ENCODE results near the gene REXO4. TPM values are rescaled to one million over a fixed set of nuclear protein-coding genes. Genes with fewer than 3 reads are reported as not detected.

Gene REXO4
- polyA plus RNA-seq, 1 of the 3 experiments (the other 2 are of a cell fraction): 37.3 TPM

DNA sequence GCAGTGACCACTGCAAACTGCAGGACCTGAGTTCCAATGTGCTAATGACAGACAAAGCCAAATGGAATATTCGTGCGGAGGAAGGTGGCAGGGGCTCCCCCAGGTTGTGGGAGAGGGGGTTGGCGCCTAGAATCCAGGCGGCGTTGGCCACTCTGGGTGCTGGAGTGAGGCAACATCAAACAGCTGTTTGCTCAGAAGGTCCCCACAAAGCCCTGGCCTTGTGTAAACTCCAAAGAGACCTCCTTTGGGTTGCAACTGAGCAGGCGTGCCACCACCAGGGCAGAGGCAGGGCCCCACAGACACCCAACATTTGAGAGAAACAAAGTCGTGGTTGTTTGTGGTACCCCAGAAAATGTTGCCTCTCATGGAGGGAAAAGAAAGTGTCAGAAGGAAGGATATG, 27.1 kb downstream of the REXO4 start:
- ChIA-PET POLR2A (interaction anchor here (0.6 kb wide), 1 partner anchor 12 kb away, joined by 3 read pairs; no protein-coding TSS in a partner anchor), CTCF (no interaction called here)
- H3K4me1 ChIP-seq (ENCODE audit: control insufficient read depth in 1 of 2, insufficient read depth in 2 of 2, low read depth in 1 of 2, low read length in 1 of 2): no peaks in the 10 kb centered on the region
- 45% methylated on average over 7 of the region's 7 CpGs for WGBS (ENCODE audit: low lambda C conversion rate)
- H2AFZ ChIP-seq (ENCODE audit: low read depth): no peak overlapping the region
- no peak for TF ChIP-seq MEF2A (IDR thresholded peaks at IDR 0.05; ENCODE audit: borderline replicate concordance, low read depth)
- TF ChIP-seq, protein P1, sequence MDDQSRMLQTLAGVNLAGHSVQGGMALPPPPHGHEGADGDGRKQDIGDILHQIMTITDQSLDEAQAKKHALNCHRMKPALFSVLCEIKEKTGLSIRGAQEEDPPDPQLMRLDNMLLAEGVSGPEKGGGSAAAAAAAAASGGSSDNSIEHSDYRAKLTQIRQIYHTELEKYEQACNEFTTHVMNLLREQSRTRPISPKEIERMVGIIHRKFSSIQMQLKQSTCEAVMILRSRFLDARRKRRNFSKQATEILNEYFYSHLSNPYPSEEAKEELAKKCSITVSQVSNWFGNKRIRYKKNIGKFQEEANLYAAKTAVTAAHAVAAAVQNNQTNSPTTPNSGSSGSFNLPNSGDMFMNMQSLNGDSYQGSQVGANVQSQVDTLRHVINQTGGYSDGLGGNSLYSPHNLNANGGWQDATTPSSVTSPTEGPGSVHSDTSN (IDR thresholded peaks at IDR 0.05): no peak
- TF ChIP-seq, protein P2, sequence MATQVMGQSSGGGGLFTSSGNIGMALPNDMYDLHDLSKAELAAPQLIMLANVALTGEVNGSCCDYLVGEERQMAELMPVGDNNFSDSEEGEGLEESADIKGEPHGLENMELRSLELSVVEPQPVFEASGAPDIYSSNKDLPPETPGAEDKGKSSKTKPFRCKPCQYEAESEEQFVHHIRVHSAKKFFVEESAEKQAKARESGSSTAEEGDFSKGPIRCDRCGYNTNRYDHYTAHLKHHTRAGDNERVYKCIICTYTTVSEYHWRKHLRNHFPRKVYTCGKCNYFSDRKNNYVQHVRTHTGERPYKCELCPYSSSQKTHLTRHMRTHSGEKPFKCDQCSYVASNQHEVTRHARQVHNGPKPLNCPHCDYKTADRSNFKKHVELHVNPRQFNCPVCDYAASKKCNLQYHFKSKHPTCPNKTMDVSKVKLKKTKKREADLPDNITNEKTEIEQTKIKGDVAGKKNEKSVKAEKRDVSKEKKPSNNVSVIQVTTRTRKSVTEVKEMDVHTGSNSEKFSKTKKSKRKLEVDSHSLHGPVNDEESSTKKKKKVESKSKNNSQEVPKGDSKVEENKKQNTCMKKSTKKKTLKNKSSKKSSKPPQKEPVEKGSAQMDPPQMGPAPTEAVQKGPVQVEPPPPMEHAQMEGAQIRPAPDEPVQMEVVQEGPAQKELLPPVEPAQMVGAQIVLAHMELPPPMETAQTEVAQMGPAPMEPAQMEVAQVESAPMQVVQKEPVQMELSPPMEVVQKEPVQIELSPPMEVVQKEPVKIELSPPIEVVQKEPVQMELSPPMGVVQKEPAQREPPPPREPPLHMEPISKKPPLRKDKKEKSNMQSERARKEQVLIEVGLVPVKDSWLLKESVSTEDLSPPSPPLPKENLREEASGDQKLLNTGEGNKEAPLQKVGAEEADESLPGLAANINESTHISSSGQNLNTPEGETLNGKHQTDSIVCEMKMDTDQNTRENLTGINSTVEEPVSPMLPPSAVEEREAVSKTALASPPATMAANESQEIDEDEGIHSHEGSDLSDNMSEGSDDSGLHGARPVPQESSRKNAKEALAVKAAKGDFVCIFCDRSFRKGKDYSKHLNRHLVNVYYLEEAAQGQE (IDR thresholded peaks at IDR 0.05; ENCODE audit: low read depth, low read length): no peak
- no peak for TF ChIP-seq JUND (IDR thresholded peaks at IDR 0.05)
- TF ChIP-seq TEAD4 (IDR thresholded peaks at IDR 0.05; ENCODE audit: borderline replicate concordance, insufficient read depth): no peak
- TF ChIP-seq FOSL2 (IDR thresholded peaks at IDR 0.05; ENCODE audit: borderline replicate concordance, low read depth): no peak
- no peak for TF ChIP-seq FOXJ3 (CRISPR knock-in tag; IDR thresholded peaks at IDR 0.05)
- no peak for TF ChIP-seq SIN3A (IDR thresholded peaks at IDR 0.05; ENCODE audit: borderline replicate concordance, low read depth, low read length)
- no peaks in the 10 kb centered on the region for H3F3A ChIP-seq (replicated peaks; ENCODE audit: insufficient read depth)
- no peak overlapping the region for H3K9ac ChIP-seq
- H3K4me2 ChIP-seq: no peak overlapping the region
- H4K20me1 ChIP-seq (ENCODE audit: insufficient read depth): no peaks in the 10 kb centered on the region
- H3K79me2 ChIP-seq (ENCODE audit: insufficient read depth): no peaks in the 10 kb centered on the region
- no peak overlapping the region for H3K27ac ChIP-seq (ENCODE audit: low read depth in 2 of 2, low read length in 1 of 2)
- DNase-seq: no peak
- H3K27me3 ChIP-seq (ENCODE audit: insufficient read depth): no peaks in the 10 kb centered on the region
- H3K4me3 ChIP-seq (ENCODE audit: low read depth in 2 of 2, low read length in 1 of 2): no peak overlapping the region
- H3K9me2 ChIP-seq: no peaks in the 10 kb centered on the region
- no peaks in the 10 kb centered on the region for H3K36me3 ChIP-seq (replicated peaks in 1 of 2; ENCODE audit: control insufficient read depth in 1 of 2, insufficient read depth in 2 of 2, low read length in 1 of 2)
- no peaks in the 10 kb centered on the region for H3K9me3 ChIP-seq

DNA sequence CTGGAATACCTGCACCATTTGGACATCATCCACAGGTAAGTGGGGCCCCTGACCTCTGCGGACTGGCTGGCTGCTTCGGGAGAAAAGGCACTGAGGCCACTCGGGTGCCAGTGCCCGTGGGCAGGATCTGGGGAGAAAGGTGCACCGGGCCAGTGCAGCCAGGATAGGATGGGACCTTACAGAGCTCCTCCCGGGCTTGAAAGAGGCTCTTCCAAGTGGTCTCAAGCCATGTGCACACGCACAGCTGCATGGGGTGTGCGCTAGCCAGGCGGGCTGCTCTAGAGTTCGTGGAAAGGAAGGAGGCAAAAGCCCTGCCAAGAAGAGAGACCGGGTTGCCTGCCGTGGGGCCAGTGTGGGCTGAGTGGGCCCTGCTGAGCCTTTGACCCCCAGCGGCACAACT, 28.2 kb downstream of the REXO4 start:
- Histone ChIP-seq H3K27me3 (ENCODE audit: insufficient read depth) (no peaks in the 10 kb centered on the region), H3K4me1 (ENCODE audit: control insufficient read depth in 1 of 2, insufficient read depth in 2 of 2, low read depth in 1 of 2, low read length in 1 of 2) (no peaks in the 10 kb centered on the region), H3K9me3 (no peaks in the 10 kb centered on the region), H3K4me3 (ENCODE audit: low read depth in 2 of 2, low read length in 1 of 2) (no peak overlapping the region), H3K79me2 (ENCODE audit: insufficient read depth) (no peaks in the 10 kb centered on the region), H2AFZ (ENCODE audit: low read depth) (no peak overlapping the region), H3K9me2 (no peaks in the 10 kb centered on the region), H3F3A (replicated peaks; ENCODE audit: insufficient read depth) (no peaks in the 10 kb centered on the region), H3K9ac (no peak overlapping the region), H3K27ac (ENCODE audit: low read depth in 2 of 2, low read length in 1 of 2) (no peak overlapping the region), H4K20me1 (ENCODE audit: insufficient read depth) (no peaks in the 10 kb centered on the region), H3K4me2 (no peak overlapping the region), H3K36me3 (replicated peaks in 1 of 2; ENCODE audit: control insufficient read depth in 1 of 2, insufficient read depth in 2 of 2, low read length in 1 of 2) (no peaks in the 10 kb centered on the region)
- POLR2A ChIA-PET: interaction anchor here (0.6 to 0.9 kb wide), 2 partner anchors 13 to 89 kb away, joined by 3 read pairs; partner anchors contain the start of gene SLC2A6
- 83% methylated on average over 8 of the region's 13 CpGs for WGBS (ENCODE audit: low lambda C conversion rate)
- CTCF ChIA-PET: interaction anchor here (1.0 kb wide), 1 partner anchor 12 kb away, joined by 3 read pairs; no protein-coding TSS in a partner anchor
- TF ChIP-seq, protein P3, sequence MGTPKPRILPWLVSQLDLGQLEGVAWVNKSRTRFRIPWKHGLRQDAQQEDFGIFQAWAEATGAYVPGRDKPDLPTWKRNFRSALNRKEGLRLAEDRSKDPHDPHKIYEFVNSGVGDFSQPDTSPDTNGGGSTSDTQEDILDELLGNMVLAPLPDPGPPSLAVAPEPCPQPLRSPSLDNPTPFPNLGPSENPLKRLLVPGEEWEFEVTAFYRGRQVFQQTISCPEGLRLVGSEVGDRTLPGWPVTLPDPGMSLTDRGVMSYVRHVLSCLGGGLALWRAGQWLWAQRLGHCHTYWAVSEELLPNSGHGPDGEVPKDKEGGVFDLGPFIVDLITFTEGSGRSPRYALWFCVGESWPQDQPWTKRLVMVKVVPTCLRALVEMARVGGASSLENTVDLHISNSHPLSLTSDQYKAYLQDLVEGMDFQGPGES (IDR thresholded peaks at IDR 0.05; ENCODE audit: low read depth, low read length): no peak
- TF ChIP-seq NRF1 (IDR thresholded peaks at IDR 0.05; ENCODE audit: low read depth, low read length): no peak
- TF ChIP-seq GABPA (IDR thresholded peaks at IDR 0.05; ENCODE audit: low read depth): no peak
- no peak for TF ChIP-seq ELF1 (IDR thresholded peaks at IDR 0.05)
- TF ChIP-seq RFX5 (IDR thresholded peaks at IDR 0.05; ENCODE audit: low read length): no peak
- TF ChIP-seq RXRA (IDR thresholded peaks at IDR 0.05; ENCODE audit: borderline replicate concordance, low read depth): no peak
- no peak for DNase-seq
